Naive thymus-derived CD4-positive, alpha-beta T cell (primary cell): ENCODE results near the gene TRIM63. TPM values are rescaled to one million over a fixed set of nuclear protein-coding genes. Genes with fewer than 3 reads are reported as not detected.

Experiments used
- ATAC-seq: fragments of 150-1000 bp; cut with Tn5 transposase; 2 replicates; pipeline ENCODE4 v1.10.0; 2021; ENCODE audit warnings: mild to moderate bottlenecking, moderate library complexity
- CTCF ChIA-PET: fragments of 350-600 bp; sonication (Branson Sonifier 250); formaldehyde crosslinking; loops from one replicate; lab custom pipeline; 2021; ENCODE audit warnings: antibody characterized with exemption; lab: Charles Lee
- POLR2A ChIA-PET: fragments of 350-600 bp; sonication (Branson Sonifier 250); formaldehyde crosslinking; loops from one replicate; lab custom pipeline; 2021; ENCODE audit warnings: antibody characterized with exemption, inconsistent platforms; lab: Charles Lee
- DNase-seq, 9 donors: peaks; one replicate each; pipeline versions ENCODE4 v3.0.0 to v3.0.0-alpha.2; 2020 to 2022; ENCODE audit warnings: mixed read lengths in 1 of 9
- H3K27ac ChIP-seq: one replicate; pipeline ENCODE4 v1.7.0; 2013; ENCODE audit warnings: mild to moderate bottlenecking, low read depth, low read length, moderate library complexity
- H3K27me3 ChIP-seq, 2 donors: one replicate each; pipeline ENCODE4 v1.7.0; 2013; ENCODE audit warnings: low read length in 2 of 2, mild to moderate bottlenecking in 2 of 2, moderate library complexity in 2 of 2; ENCODE audit not compliant: control insufficient read depth in 2 of 2, insufficient read depth in 2 of 2
- H3K36me3 ChIP-seq, 3 experiments: 1 replicate in 2 of 3; 2 replicates in 1 of 3; pipeline ENCODE4 v1.7.0; 2013; ENCODE audit warnings: low read length in 3 of 3, mild to moderate bottlenecking in 3 of 3, moderate library complexity in 1 of 3; ENCODE audit not compliant: insufficient read depth in 3 of 3, control insufficient read depth in 2 of 3
- H3K4me1 ChIP-seq, 2 donors: one replicate each; pipeline ENCODE4 v1.7.0; 2013; ENCODE audit warnings: low read length in 2 of 2, mild to moderate bottlenecking in 2 of 2, moderate library complexity in 1 of 2; ENCODE audit not compliant: control insufficient read depth in 2 of 2, insufficient read depth in 2 of 2
- H3K4me3 ChIP-seq: 2 replicates; pipeline ENCODE4 v1.7.0; 2013; ENCODE audit warnings: mild to moderate bottlenecking, low read length
- H3K9me3 ChIP-seq, 3 experiments: 1 replicate in 2 of 3; 2 replicates in 1 of 3; pipeline ENCODE4 v1.7.0; 2013; ENCODE audit warnings: low read length in 3 of 3; ENCODE audit not compliant: control insufficient read depth in 2 of 3
- H3K27ac Mint-ChIP-seq, 9 donors: one replicate each; pipeline ENCODE4 v1.8.0; 2020 to 2022; ENCODE audit warnings: mixed read lengths in 9 of 9, mild to moderate bottlenecking in 8 of 9, moderate library complexity in 5 of 9, inconsistent platforms in 2 of 9
- H3K27me3 Mint-ChIP-seq, 5 donors: one replicate each; pipeline ENCODE4 v1.8.0; 2021 to 2022; ENCODE audit warnings: mixed read lengths in 5 of 5, mild to moderate bottlenecking in 1 of 5
- H3K36me3 Mint-ChIP-seq, 5 donors: one replicate each; pipeline ENCODE4 v1.8.0; 2020 to 2022; ENCODE audit warnings: mixed read lengths in 5 of 5, mild to moderate bottlenecking in 3 of 5, inconsistent platforms in 1 of 5
- H3K4me1 Mint-ChIP-seq, 7 donors: one replicate each; pipeline ENCODE4 v1.8.0; 2020 to 2022; ENCODE audit warnings: mixed read lengths in 7 of 7, mild to moderate bottlenecking in 3 of 7, inconsistent platforms in 1 of 7
- H3K4me3 Mint-ChIP-seq, 10 donors: one replicate each; pipeline ENCODE4 v1.8.0; 2020 to 2022; ENCODE audit warnings: mild to moderate bottlenecking in 10 of 10, mixed read lengths in 10 of 10, moderate library complexity in 6 of 10, inconsistent platforms in 2 of 10
- H3K9me3 Mint-ChIP-seq, 11 donors: one replicate each; pipeline ENCODE4 v1.8.0; 2020 to 2022; ENCODE audit warnings: mixed read lengths in 11 of 11, mild to moderate bottlenecking in 4 of 11, inconsistent platforms in 1 of 11, moderate library complexity in 1 of 11
- intact Hi-C, 2 donors: fragments of 100-400 bp; cut with micrococcal nuclease; formaldehyde crosslinking; loops; one replicate each; pipeline ENCODE4 v1.15.1; 2023
- polyA plus RNA-seq, 2 donors: library from polyadenylated mRNA; unstranded; fragments of 300-500 nt; fragmentation: Illumina TruSeq; gene quantifications; one replicate each; pipeline ENCODE4 v1.2.3, GENCODE V29; 2021
- total RNA-seq, 6 experiments: library from RNA in 5 of 6; stranded (reverse) in 5 of 6; gene quantifications; 1 replicate in 5 of 6; 2 replicates in 1 of 6; pipeline ENCODE4 v1.2.3 and lab custom pipeline; 2021 to 2026

Gene TRIM63
- total and polyA plus RNA-seq, 7 experiments from 2014 or later = not detected

DNA sequence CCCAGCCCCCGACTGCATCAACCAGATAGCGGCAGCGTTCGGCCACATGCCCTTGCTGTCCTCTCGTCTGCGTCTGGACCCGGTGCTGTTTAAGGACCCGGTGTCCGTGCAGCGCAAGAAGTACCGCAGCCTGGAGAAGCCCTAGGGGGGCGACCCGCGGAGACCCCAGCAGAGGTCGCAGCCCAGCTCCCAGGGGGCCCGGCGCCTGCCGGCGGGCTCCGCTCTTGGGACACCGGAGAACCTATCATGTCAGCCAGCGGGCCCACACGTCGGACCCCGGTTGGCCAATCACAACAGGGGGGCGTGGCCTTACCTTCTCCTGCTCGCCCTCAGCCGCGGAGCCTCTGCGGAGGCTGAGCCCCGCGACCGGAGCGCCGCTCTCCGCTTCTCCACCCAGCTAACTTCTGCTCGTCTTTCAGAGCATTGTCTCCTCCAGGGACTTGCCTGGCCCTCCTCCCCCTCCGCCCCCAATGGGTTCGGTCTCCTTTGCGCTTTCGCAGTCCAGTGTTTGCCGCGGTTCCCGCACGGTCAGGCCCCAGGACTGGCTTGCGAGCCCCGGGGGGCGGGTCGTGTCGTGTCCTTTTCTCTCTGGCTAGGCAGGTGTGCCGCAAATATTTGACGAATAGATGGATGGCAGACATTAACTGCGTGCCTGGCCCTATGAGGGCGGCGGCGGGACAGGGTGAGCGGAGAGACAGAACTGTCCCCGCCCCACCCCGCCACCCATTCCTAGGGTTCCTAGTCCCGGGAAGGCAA, 32.0 kb downstream of the TRIM63 start:
- H3K4me1 ChIP-seq = peaks cover 5 to 6% of the 10 kb centered on the region in 2 donors
- Mint-ChIP-seq H3K27ac (peak overlapping the region; percentile 74 to 96 (median 90)), H3K36me3 (no peaks in the 10 kb centered on the region), H3K4me1 (peaks cover 0 to 15% (median 8%) of the 10 kb centered on the region in 7 donors), H3K4me3 (peak overlapping the region; percentile 93 to 97 (median 96)), H3K27me3 (peaks cover 0 to 16% (median 0%) of the 10 kb centered on the region in 5 donors), H3K9me3 (peaks cover 0 to 1% (median 0%) of the 10 kb centered on the region in 11 donors)
- peaks cover 0 to 4% (median 0%) of the 10 kb centered on the region in 3 experiments for H3K36me3 ChIP-seq
- H3K27ac ChIP-seq = peak overlapping the region; percentile 87
- peak; percentile 79 to 94 (median 91) for DNase-seq
- intact Hi-C loops = loop anchor here (1.0 to 10.0 kb wide), 12 partner anchors 37 to 382 kb away; partner anchors contain the start of genes CEP85 (in 2 of the 2), PDIK1L (in 2 of the 2), PAFAH2 (in 1 of the 2) and UBXN11 (in 1 of the 2)
- H3K4me3 ChIP-seq = peak overlapping the region; percentile 99
- POLR2A ChIA-PET = no interaction called here
- peak; percentile 97 for ATAC-seq
- no peaks in the 10 kb centered on the region for H3K27me3 ChIP-seq
- CTCF ChIA-PET = interaction anchor here (0.9 to 1.5 kb wide), 5 partner anchors 13 to 199 kb away, joined by 3 to 4 read pairs (median 3); partner anchors contain the start of gene CEP85
- no peaks in the 10 kb centered on the region for H3K9me3 ChIP-seq

- intact Hi-C loops = loop anchor here (1.0 to 10.0 kb wide), 12 partner anchors 36 to 383 kb away; partner anchors contain the start of genes CEP85 (in 2 of the 2), PDIK1L (in 2 of the 2), PAFAH2 (in 1 of the 2) and UBXN11 (in 1 of the 2)
- peak overlapping the region in 7 of 9 donors; percentile 29 to 96 (median 85) for H3K27ac Mint-ChIP-seq
- DNase-seq = no peak
- no peaks in the 10 kb centered on the region for H3K27me3 ChIP-seq
- peak overlapping the region; percentile 93 to 97 (median 96) for H3K4me3 Mint-ChIP-seq
- peaks cover 5 to 6% of the 10 kb centered on the region in 2 donors for H3K4me1 ChIP-seq
- H3K36me3 ChIP-seq = peaks cover 0 to 4% (median 0%) of the 10 kb centered on the region in 3 experiments
- ChIA-PET POLR2A (interaction anchor here (0.8 kb wide), 1 partner anchor 283 kb away, joined by 4 read pairs; the partner anchor contains the start of gene CD52), CTCF (interaction anchor here (0.8 to 1.5 kb wide), 6 partner anchors 13 to 200 kb away, joined by 3 to 5 read pairs (median 4); partner anchors contain the start of gene CEP85)
- H3K27me3 Mint-ChIP-seq = peaks cover 0 to 16% (median 0%) of the 10 kb centered on the region in 5 donors
- no peak for ATAC-seq
- H3K9me3 Mint-ChIP-seq = peaks cover 0 to 1% (median 0%) of the 10 kb centered on the region in 11 donors
- H3K36me3 Mint-ChIP-seq = no peaks in the 10 kb centered on the region
- no peaks in the 10 kb centered on the region for H3K9me3 ChIP-seq
- peaks cover 0 to 15% (median 8%) of the 10 kb centered on the region in 7 donors for H3K4me1 Mint-ChIP-seq
- peak overlapping the region; percentile 99 for H3K4me3 ChIP-seq
- H3K27ac ChIP-seq = peak overlapping the region; percentile 87
These were observed 32.8 kb downstream of the TRIM63 start for GRCh38 chr1:26034504-26035202.

DNA sequence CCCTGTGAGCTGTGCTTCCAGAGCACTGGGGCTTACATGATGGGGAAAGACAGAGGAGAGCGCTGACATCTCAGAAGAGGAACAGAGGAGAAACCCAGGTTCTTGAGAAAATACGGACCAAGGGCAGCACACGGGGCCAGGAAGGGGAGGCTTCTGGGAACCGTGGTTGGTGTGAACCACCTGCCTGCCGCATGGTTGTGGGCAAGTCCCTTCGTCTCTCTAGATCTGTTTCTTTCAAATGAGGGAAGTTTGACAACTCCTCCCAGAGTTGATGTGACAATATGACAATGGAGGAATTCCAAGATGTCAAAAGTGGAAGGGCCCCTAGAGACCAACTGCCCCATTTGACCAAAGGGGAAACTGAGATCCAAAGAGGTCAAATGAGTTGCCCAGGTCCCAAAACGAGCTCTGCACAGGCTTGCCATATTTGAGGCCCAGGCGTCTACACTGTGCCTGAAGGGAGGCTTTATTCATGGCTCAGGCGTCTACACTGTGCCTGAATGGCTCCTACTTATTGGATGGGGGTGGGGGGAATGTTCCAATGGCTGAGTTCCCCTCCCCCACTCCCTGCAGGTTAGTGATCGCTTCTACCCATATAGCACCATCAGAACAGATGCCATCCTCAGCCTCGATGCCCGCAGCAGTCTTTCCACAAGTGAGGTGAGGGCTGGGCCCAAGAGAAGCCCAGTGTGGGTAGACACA, 34.6 kb downstream of the TRIM63 start:
- DNase-seq = no peak
- H3K27ac Mint-ChIP-seq = no peak overlapping the region
- peaks cover 0 to 4% (median 0%) of the 10 kb centered on the region in 3 experiments for H3K36me3 ChIP-seq
- H3K27me3 ChIP-seq = no peaks in the 10 kb centered on the region
- ATAC-seq = no peak
- H3K4me3 ChIP-seq = no peak overlapping the region
- POLR2A ChIA-PET = no interaction called here
- peaks cover 0 to 16% (median 0%) of the 10 kb centered on the region in 5 donors for H3K27me3 Mint-ChIP-seq
- no peaks in the 10 kb centered on the region for H3K9me3 ChIP-seq
- CTCF ChIA-PET = no interaction called here
- intact Hi-C loops = loop anchor here in 1 of 2 donors (10.0 kb wide), 1 partner anchor 202 kb away; the partner anchor contains the start of gene CEP85
- H3K4me1 Mint-ChIP-seq = peaks cover 1 to 16% (median 9%) of the 10 kb centered on the region in 7 donors
- no peak overlapping the region for H3K27ac ChIP-seq
- peaks cover 5 to 6% of the 10 kb centered on the region in 2 donors for H3K4me1 ChIP-seq
- peak overlapping the region in 2 of 10 donors; percentile 24 to 53 for H3K4me3 Mint-ChIP-seq
- H3K36me3 Mint-ChIP-seq = no peaks in the 10 kb centered on the region
- peaks cover 0 to 1% (median 0%) of the 10 kb centered on the region in 11 donors for H3K9me3 Mint-ChIP-seq

- H3K4me3 ChIP-seq = no peak overlapping the region
- H3K27me3 Mint-ChIP-seq = peaks cover 0 to 16% (median 0%) of the 10 kb centered on the region in 5 donors
- peaks cover 0 to 4% (median 0%) of the 10 kb centered on the region in 3 experiments for H3K36me3 ChIP-seq
- intact Hi-C loops = loop anchor here in 1 of 2 donors (10.0 kb wide), 1 partner anchor 203 kb away; the partner anchor contains the start of gene CEP85
- DNase-seq (no peak), ATAC-seq (no peak)
- H3K27ac ChIP-seq = no peak overlapping the region
- POLR2A ChIA-PET = no interaction called here
- H3K4me1 ChIP-seq = peaks cover 5 to 6% of the 10 kb centered on the region in 2 donors
- H3K4me1 Mint-ChIP-seq = peaks cover 5 to 23% (median 14%) of the 10 kb centered on the region in 7 donors
- CTCF ChIA-PET = no interaction called here
- no peaks in the 10 kb centered on the region for H3K9me3 ChIP-seq
- no peak overlapping the region for H3K27ac Mint-ChIP-seq
- no peak overlapping the region for H3K4me3 Mint-ChIP-seq
- peaks cover 0 to 1% (median 0%) of the 10 kb centered on the region in 11 donors for H3K9me3 Mint-ChIP-seq
- H3K27me3 ChIP-seq = no peaks in the 10 kb centered on the region
- H3K36me3 Mint-ChIP-seq = no peaks in the 10 kb centered on the region
These were observed 35.7 kb downstream of the TRIM63 start for GRCh38 chr1:26031611-26032220.

GRCh38 chr1:26031196-26031595, 36.2 kb downstream of the TRIM63 start:
- H3K4me3 ChIP-seq = no peak overlapping the region
- peaks cover 0 to 15% (median 0%) of the 10 kb centered on the region in 5 donors for H3K27me3 Mint-ChIP-seq
- intact Hi-C loops = loop anchor here in 1 of 2 donors (10.0 kb wide), 1 partner anchor 204 kb away; the partner anchor contains the start of gene CEP85
- peaks cover 5 to 6% of the 10 kb centered on the region in 2 donors for H3K4me1 ChIP-seq
- CTCF ChIA-PET = no interaction called here
- peaks cover 5 to 23% (median 13%) of the 10 kb centered on the region in 7 donors for H3K4me1 Mint-ChIP-seq
- peaks cover 0 to 4% (median 0%) of the 10 kb centered on the region in 3 experiments for H3K36me3 ChIP-seq
- peaks cover 0 to 1% (median 0%) of the 10 kb centered on the region in 11 donors for H3K9me3 Mint-ChIP-seq
- H3K27ac ChIP-seq = no peak overlapping the region
- no peaks in the 10 kb centered on the region for H3K27me3 ChIP-seq
- DNase-seq (no peak), ATAC-seq (no peak)
- H3K9me3 ChIP-seq = no peaks in the 10 kb centered on the region
- H3K36me3 Mint-ChIP-seq = no peaks in the 10 kb centered on the region
- H3K27ac Mint-ChIP-seq = no peak overlapping the region
- POLR2A ChIA-PET = no interaction called here
- no peak overlapping the region for H3K4me3 Mint-ChIP-seq
